Endothelial cell of umbilical vein (primary cell): ENCODE results near the gene ENTPD6. TPM values are rescaled to one million over a fixed set of nuclear protein-coding genes. Genes with fewer than 3 reads are reported as not detected.

Experiments used
- BruUV-seq: library from RNA; stranded (reverse); fragments of 400-500 nt; replicated peaks from 2 replicates; lab custom pipeline; 2021; lab: Mats Ljungman, UMichigan
- CTCF ChIA-PET: fragments of 300-600, 350-600 bp; sonication (Branson Sonifier 250); formaldehyde crosslinking; loops from one replicate; lab custom pipeline; 2021; ENCODE audit warnings: antibody characterized with exemption, inconsistent platforms; lab: Charles Lee
- POLR2A ChIA-PET: fragments of 300-600, 350-600 bp; sonication (Branson Sonifier 250); formaldehyde crosslinking; loops from one replicate; lab custom pipeline; 2021; ENCODE audit warnings: antibody characterized with exemption, inconsistent platforms; lab: Charles Lee
- DNase-seq: peaks from one replicate; pipeline ENCODE4 v3.0.0-alpha.2; 2011; ENCODE audit warnings: low read depth, low spot score
- FAIRE-seq: peaks from 2 replicates; lab custom pipeline; 2011; peaks lifted over from hg19 to GRCh38; lab: Jason Lieb, UNC
- H2AFZ ChIP-seq: 2 replicates; pipeline ENCODE4 v1.6.0; 2012; ENCODE audit warnings: low read depth, low read length, control low read depth, inconsistent platforms
- H3K27ac ChIP-seq: 2 replicates; pipeline ENCODE4 v1.5.1; 2011; ENCODE audit warnings: low read depth, mild to moderate bottlenecking, control low read depth, low read length, moderate library complexity; ENCODE audit not compliant: insufficient read depth
- H3K27me3 ChIP-seq, 2 experiments: 2 replicates each; pipeline versions ENCODE4 v1.6.0 to v1.6.1; 2011; ENCODE audit warnings: low read length in 2 of 2, mixed read lengths in 1 of 2; ENCODE audit not compliant: control insufficient read depth in 2 of 2, insufficient read depth in 2 of 2
- H3K36me3 ChIP-seq, 2 experiments: 2 replicates in 1 of 2; 3 replicates in 1 of 2; pipeline ENCODE4 v1.5.1; 2011; ENCODE audit warnings: low read length in 2 of 2, mild to moderate bottlenecking in 1 of 2, moderate library complexity in 1 of 2; ENCODE audit not compliant: control insufficient read depth in 2 of 2, insufficient read depth in 2 of 2; ENCODE audit errors: extremely low read depth in 1 of 2
- H3K4me1 ChIP-seq: 3 replicates; pipeline ENCODE4 v1.5.1; 2011; ENCODE audit warnings: mild to moderate bottlenecking, low read length; ENCODE audit not compliant: control insufficient read depth, insufficient read depth; ENCODE audit errors: extremely low read depth
- H3K4me2 ChIP-seq: 2 replicates; pipeline ENCODE4 v1.6.1; 2011; ENCODE audit warnings: low read length, control low read depth, mixed read lengths; ENCODE audit not compliant: insufficient read depth
- H3K4me3 ChIP-seq, 3 experiments: fragments of 200-600 bp in 1 of 3; sonication (generic), shearing (Covaris generic) in 1 of 3; replicated peaks in 1 of 3; 2 replicates each; pipeline ENCODE4 v1.5.1; 2011 to 2016; ENCODE audit warnings: control low read depth in 3 of 3, low read length in 3 of 3, mild to moderate bottlenecking in 2 of 3, inconsistent platforms in 1 of 3, low read depth in 1 of 3, moderate library complexity in 1 of 3; ENCODE audit not compliant: insufficient read depth in 1 of 3
- H3K79me2 ChIP-seq: 2 replicates; pipeline ENCODE4 v1.6.0; 2012; ENCODE audit warnings: low read length, inconsistent platforms; ENCODE audit not compliant: control insufficient read depth, insufficient read depth
- H3K9ac ChIP-seq: replicated peaks from 2 replicates; pipeline ENCODE3; 2011; ENCODE audit warnings: low read length, control low read depth; ENCODE audit not compliant: insufficient read depth; ENCODE audit errors: extremely low read depth
- H3K9me1 ChIP-seq: replicated peaks from 3 replicates; pipeline ENCODE4 v1.6.0; 2011; ENCODE audit warnings: mild to moderate bottlenecking, low read length; ENCODE audit not compliant: control insufficient read depth, insufficient read depth; ENCODE audit errors: extremely low read depth
- H3K9me3 ChIP-seq: replicated peaks from 2 replicates; pipeline ENCODE4 v1.5.1; 2012; ENCODE audit warnings: low read length, inconsistent platforms; ENCODE audit not compliant: control insufficient read depth, insufficient read depth
- H4K20me1 ChIP-seq: replicated peaks from 2 replicates; pipeline ENCODE3; 2011; ENCODE audit warnings: mild to moderate bottlenecking, low read length; ENCODE audit not compliant: control insufficient read depth, insufficient read depth; ENCODE audit errors: extremely low read depth
- CTCF ChIP-seq, 2 donors: IDR thresholded peaks; 1 replicate in 1 of 2; 2 replicates in 1 of 2; pipeline ENCODE4 v1.5.1; 2011; ENCODE audit warnings: low read length in 2 of 2, mild to moderate bottlenecking in 2 of 2, moderate library complexity in 2 of 2, control low read depth in 1 of 2, inconsistent platforms in 1 of 2, low read depth in 1 of 2; ENCODE audit not compliant: insufficient read depth in 1 of 2; ENCODE audit errors: extremely low read depth in 1 of 2
- EZH2 ChIP-seq: IDR thresholded peaks from 2 replicates; pipeline ENCODE4 v1.6.1; 2012; ENCODE audit warnings: borderline replicate concordance, low read depth, mild to moderate bottlenecking, moderate library complexity, low read length, inconsistent platforms; ENCODE audit not compliant: severe bottlenecking
- FOS ChIP-seq: IDR thresholded peaks from 2 replicates; pipeline ENCODE4 v1.6.1; 2011; ENCODE audit warnings: mild to moderate bottlenecking, low read length, moderate library complexity, borderline replicate concordance; ENCODE audit not compliant: insufficient read depth
- GATA2 ChIP-seq: IDR thresholded peaks from 2 replicates; pipeline ENCODE4 v1.7.0; 2011; ENCODE audit warnings: low read depth, mild to moderate bottlenecking, moderate library complexity, mixed read lengths, low read length; ENCODE audit not compliant: insufficient read length, insufficient read depth
- JUN ChIP-seq: IDR thresholded peaks from 2 replicates; pipeline ENCODE4 v1.6.1; 2011; ENCODE audit warnings: borderline replicate concordance, low read depth; ENCODE audit not compliant: insufficient read length, insufficient read depth
- MAX ChIP-seq: IDR thresholded peaks from 2 replicates; pipeline ENCODE4 v1.6.1; 2011; ENCODE audit not compliant: insufficient read depth, insufficient read length
- MYC ChIP-seq: IDR thresholded peaks from one replicate; pipeline ENCODE4 v1.6.1; 2011; ENCODE audit warnings: mild to moderate bottlenecking, low read depth, low read length
- POLR2A ChIP-seq: IDR thresholded peaks from 2 replicates; pipeline ENCODE4 v1.6.1; 2012; ENCODE audit warnings: low read depth, mild to moderate bottlenecking, control low read depth, low read length
- POLR2AphosphoS5 ChIP-seq: IDR thresholded peaks from 2 replicates; pipeline ENCODE4 v1.6.1; 2012; ENCODE audit warnings: low read depth, mild to moderate bottlenecking, control low read depth, low read length, moderate library complexity; ENCODE audit not compliant: insufficient read depth
- dilution Hi-C: fragments of 300-500 bp; cut with MboI; formaldehyde crosslinking; loops from one replicate; pipeline ENCODE4 v1.15.0; 2019; ENCODE audit warnings: low sequenced_read_pairs; ENCODE audit not compliant: extremely low pct_ligation_motif_present
- intact Hi-C: fragments of 100-400 bp; cut with micrococcal nuclease; formaldehyde crosslinking; loops from one replicate; pipeline ENCODE4 v1.10.0; 2022
- polyA plus RNA-seq, 4 experiments: library from polyadenylated mRNA; depleted of rRNA in 3 of 4; stranded (reverse) in 3 of 4; unstranded in 1 of 4; fragments of >200 nt; gene quantifications; 2 replicates each; pipeline versions ENCODE4 v1.2.1 to v1.2.3, GENCODE V29; 2011 to 2012; ENCODE audit warnings: missing spikeins in 1 of 4
- total RNA-seq: library from RNA; stranded (reverse); gene quantifications from 2 replicates; pipeline ENCODE4 v1.2.3, GENCODE V29; 2021

ENTPD6 gene
- total and polyA plus RNA-seq, 2 donors (not counting 3 experiments of a cell fraction or from before 2014, with no cell fraction given), result 51.2 to 86.3 TPM

- DNase-seq (peak; percentile 30), FAIRE-seq (peak; percentile 81)
- Histone ChIP-seq H3K4me1 (peaks cover 11% of the 10 kb centered on the region), H3K27me3 (no peaks in the 10 kb centered on the region), H3K79me2 (peaks cover 53% of the 10 kb centered on the region), H3K9me1 (no peaks in the 10 kb centered on the region), H3K9me3 (no peaks in the 10 kb centered on the region), H3K4me2 (peak overlapping the region; percentile 86), H2AFZ (no peak overlapping the region), H3K36me3 (no peaks in the 10 kb centered on the region), H4K20me1 (no peaks in the 10 kb centered on the region), H3K9ac (peak overlapping the region; percentile 61), H3K4me3 (peak overlapping the region; percentile 71 to 84 (median 77)), H3K27ac (no peak overlapping the region)
- POLR2A ChIA-PET, result interaction anchor here (0.7 kb wide), 1 partner anchor 1616 kb away, joined by 5 read pairs; no protein-coding TSS in a partner anchor
- CTCF ChIA-PET, result interaction anchor here (2.6 to 4.6 kb wide), 3 partner anchors 26 to 150 kb away, joined by 18 to 93 read pairs (median 25); no protein-coding TSS in a partner anchor
- intact Hi-C loops, result loop anchor here (5.0 kb wide), 1 partner anchor 192 kb away; the partner anchor contains the start of gene ACSS1
- dilution Hi-C loops, result no loop called here
- TSS peak; percentile 40 for BruUV-seq
- TF ChIP-seq POLR2A (no peak), EZH2 (no peak), CTCF (IDR thresholded peaks at IDR 0.05; ENCODE audit: extremely low read depth in 1 of 2, insufficient read depth in 1 of 2, low read depth in 1 of 2, low read length in 2 of 2) (no peak)
Observed at GRCh38 chr20:25249198-25249931, 53.9 kb downstream of the ENTPD6 start.

- Histone ChIP-seq H3K9me1 (no peaks in the 10 kb centered on the region), H3K9me3 (no peaks in the 10 kb centered on the region), H3K4me3 (no peak overlapping the region), H3K4me1 (peaks cover 11% of the 10 kb centered on the region), H2AFZ (no peak overlapping the region), H3K36me3 (peaks cover 0 to 3% of the 10 kb centered on the region in 2 experiments), H3K79me2 (peaks cover 64% of the 10 kb centered on the region), H3K27ac (no peak overlapping the region), H4K20me1 (no peaks in the 10 kb centered on the region), H3K27me3 (no peaks in the 10 kb centered on the region), H3K9ac (no peak overlapping the region), H3K4me2 (no peak overlapping the region)
- ChIA-PET POLR2A (no interaction called here), CTCF (interaction anchor here (1.1 kb wide), 1 partner anchor 19 kb away, joined by 3 read pairs; no protein-coding TSS in a partner anchor)
- BruUV-seq, result no TSS peak
- no peak for DNase-seq
- dilution Hi-C loops (no loop called here), intact Hi-C loops (no loop called here)
- no peak for TF ChIP-seq EZH2
- TF ChIP-seq FOS, result no peak
- no peak for TF ChIP-seq JUN
- TF ChIP-seq GATA2, result no peak
- TF ChIP-seq CTCF (IDR thresholded peaks at IDR 0.05; ENCODE audit: extremely low read depth in 1 of 2, insufficient read depth in 1 of 2, low read depth in 1 of 2, low read length in 2 of 2), result no peak
- no peak for TF ChIP-seq POLR2AphosphoS5
- no peak for TF ChIP-seq MAX
- TF ChIP-seq MYC, result no peak
- no peak for TF ChIP-seq POLR2A
- no peak for FAIRE-seq
Observed at GRCh38 chr20:25250508-25250907, 55.0 kb downstream of the ENTPD6 start.
